Stimulated activated CD4-positive, alpha-beta T cell treated with anti-CD3 and anti-CD28 coated beads, Interleukin-2, amount 100 ng/mL, for 24 hours (primary cell): ENCODE data around the gene SPINK4.

Experiments used
- DNase-seq, 2 donors: peaks; one replicate each; pipeline ENCODE4 v3.0.0-alpha.2; 2020

Gene SPINK4

DNA sequence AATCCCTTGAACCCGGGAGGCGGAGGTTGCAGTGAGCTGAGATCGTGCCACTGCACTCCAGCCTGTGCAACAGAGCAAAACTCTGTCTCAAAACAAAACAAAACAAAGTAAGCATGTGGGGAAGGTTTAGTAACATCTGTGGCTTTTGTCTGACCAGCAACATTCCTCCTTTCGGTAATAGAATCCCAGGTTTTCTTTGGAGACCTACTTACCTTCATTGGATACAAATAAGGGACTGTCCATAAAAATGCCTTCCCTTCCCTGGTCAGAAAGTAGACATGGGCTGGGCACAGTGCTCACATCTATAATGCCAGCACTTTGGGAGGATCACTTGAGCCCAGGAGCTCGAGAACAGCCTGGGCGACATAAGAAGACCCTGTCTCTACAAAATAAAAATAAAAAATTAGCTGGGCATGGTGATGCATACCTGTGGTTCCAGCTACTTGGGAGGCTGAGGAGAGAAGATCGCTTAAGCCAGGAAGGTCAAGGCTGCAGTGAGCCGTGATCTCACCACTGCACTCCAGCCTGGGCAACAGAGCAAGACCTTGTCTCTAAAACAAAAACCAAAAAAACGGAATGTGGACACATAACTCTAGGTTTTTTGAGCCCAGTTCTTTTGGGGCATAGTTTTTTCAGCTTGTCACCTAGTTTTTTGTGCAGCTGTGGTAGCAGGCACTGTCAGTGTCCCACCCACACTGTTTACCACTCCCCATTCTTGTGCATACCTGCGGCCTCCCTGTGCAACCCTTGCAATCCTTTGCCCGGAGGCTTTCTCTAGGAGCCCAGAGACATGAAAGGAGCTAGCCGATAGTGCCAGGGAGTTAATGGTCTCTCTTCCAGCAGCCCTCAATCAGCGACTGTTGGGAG, 9.0 kb upstream of the SPINK4 start:
- DNase-seq = no peak

DNA sequence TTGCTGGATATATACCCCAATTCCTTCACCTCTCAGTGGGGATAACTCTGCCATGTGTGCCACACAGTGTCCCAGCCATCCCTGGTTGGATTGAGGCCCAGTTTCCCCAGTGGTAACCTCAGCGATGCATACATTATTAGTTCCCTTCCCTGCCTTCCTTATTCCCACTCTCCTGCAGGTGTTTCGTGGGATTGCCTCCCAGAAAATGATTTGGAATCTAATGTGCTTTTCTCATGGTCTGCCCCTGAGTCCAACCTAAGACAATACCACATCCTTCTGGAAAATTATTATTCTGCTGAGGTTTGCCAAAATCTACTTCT, 8.4 kb upstream of the SPINK4 start:
- DNase-seq = no peak

DNA sequence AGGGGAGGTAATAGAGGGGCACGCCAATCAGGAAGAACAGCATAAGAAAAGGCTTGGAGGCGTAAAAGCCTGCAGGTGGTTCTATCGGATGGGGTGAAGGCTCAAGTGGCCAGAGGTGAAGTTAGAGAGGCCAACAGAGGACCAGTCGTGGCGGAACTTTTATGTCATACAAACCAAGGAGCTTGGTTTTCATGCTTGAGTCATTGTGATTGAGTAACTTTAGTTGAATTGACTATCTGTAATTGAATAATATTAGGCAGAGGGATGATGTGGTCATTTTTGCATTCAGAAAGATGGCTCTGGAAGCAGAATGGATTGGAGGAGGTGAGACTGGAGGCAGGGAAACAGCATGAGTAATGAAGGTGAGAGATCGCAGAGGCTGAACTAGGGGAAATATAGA, 7.2 kb upstream of the SPINK4 start:
- no peak for DNase-seq

- no peak for DNase-seq
These were observed 6.2 kb upstream of the SPINK4 start for GRCh38 chr9:33233626-33234342.

DNA sequence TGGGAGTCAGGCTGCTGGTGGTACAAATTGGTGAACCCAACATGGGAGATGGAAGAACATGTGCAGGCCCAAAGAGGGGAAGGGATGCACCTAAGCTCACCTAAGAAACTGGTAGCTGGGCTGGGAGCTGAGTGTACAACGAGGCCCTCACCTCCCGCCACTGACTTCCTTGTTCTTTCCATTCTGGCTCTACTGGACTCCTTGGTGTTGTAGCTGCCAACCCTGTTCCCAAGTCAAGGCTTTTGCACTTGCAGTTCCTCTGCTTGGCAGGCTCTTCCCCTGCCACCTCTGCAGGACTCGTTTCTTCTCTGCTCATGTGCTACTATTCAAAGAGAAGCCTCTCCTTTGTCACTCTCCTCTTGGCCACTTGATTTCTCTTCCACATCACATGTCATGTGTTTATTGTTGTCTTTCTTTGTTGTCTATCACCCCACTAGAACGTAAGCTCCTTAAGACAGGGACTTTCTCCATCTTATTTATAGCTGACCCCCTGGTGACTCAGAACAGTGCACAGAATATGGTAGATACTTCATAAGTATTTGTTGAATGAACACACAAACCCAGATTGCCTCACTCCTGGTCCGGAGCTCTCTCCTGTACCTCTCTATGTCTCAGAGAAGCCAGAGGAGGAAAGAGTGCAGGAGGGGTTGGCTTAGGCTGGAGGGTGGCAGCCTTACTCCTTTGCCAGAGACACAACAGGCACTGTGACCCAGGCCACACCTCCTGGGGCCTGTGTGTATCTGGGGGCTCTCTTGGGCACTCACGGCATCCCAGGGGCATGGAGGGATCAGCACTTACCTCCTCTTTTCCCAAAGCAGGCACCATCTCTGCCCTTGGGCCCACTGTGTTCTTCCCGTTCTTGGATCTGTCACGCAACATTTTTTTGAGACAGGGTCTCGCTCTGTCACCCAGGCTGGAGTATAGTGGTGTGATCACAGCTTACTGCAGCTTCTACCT, 5.2 kb upstream of the SPINK4 start:
- no peak for DNase-seq

DNA sequence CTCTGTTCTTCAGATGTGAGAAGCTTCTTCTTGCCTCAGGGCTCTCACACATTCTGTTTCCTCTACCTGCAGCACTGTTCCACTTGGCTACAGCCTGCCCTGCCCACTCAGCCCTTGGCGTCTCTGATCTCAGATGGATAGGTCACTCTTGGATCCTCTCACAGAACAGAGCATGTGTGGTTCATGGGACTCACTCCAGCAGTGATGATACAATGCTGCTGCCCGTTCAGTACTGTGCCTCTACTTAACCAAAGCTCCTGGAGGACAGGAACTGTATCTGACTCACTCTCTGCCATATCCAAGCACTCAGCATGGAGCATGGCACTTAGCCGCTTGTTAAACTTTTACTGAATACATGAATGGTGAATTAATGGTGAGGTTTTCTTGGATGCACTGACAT, 3.4 kb upstream of the SPINK4 start:
- DNase-seq = no peak

DNA sequence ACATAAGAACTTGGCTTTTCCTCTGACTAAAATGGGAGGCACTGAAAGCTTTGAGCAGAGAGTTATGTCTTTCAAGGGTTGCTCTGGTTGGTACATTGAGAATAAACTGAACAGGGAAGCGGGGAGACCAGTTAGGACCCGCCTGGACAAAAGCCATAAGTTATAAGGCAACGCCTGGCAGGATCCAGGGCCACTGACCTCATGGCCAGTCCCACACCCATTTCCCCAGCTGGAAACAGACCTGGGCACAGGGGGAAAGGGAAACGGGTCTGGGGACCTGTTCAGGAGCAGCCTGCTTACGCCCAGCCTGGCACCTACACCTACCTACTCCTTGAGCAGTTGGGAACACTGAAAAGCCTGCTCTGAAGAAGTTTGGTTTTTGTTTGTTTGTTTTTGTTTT, 1.3 kb downstream of the SPINK4 start:
- no peak for DNase-seq

DNA sequence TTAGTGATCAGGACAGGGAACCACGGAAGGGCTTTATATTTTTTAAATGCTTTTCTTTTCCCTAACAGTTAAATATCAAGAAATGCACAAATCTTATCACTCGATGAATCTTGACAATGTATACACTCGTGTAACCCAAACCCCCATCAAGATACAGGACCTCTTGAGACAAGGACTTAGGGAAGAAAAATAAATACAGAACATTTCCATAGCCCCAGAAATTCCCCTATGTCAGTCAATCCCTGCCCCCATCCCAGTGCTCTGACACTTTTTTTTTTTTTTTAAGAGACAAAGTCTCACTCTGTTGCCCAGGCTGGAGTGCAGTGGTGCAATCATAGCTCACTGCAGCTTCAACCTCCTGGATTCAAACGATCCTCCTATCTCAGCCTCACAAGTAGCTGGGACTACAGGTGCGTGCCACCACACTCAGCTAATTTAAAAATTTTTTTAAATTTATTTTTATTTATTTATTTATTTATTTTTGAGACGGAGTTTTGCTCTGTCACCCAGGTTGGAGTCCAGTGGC, 2.7 kb downstream of the SPINK4 start:
- no peak for DNase-seq

DNA sequence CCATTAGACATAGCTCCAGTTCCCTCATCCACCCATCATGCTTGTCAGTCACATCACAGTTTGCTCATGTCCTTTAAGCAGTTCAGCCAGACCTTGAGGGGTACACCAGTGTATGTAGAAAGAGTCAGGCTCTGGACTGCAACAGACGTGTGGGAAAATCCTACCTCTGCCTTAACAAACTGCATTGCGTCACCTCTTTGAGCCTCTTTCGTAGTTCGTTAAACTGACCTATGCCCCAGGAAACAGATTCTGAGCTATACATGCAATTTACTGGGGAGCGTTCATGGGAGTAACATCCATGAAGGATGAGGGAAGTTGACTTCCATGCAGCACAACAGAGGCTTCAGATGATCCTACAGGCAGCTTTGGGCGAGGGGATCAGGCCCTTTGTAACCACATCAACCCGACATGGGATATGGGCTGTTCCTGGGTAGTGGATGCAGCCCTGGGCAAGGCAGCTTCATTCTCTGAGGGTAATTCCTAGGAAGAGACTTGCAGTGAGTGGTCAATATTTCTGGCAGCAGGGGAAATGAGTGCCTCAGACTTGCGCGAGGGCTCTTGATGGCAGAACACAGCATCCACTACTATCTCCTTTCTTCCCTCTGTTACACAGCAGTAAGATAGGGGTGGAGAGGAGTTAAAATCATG, 4.3 kb downstream of the SPINK4 start:
- DNase-seq = no peak

GRCh38 chr9:33245341-33245740, 5.4 kb downstream of the SPINK4 start:
- DNase-seq = no peak

- no peak for DNase-seq
These were observed 6.4 kb downstream of the SPINK4 start for GRCh38 chr9:33246269-33246860.

DNA sequence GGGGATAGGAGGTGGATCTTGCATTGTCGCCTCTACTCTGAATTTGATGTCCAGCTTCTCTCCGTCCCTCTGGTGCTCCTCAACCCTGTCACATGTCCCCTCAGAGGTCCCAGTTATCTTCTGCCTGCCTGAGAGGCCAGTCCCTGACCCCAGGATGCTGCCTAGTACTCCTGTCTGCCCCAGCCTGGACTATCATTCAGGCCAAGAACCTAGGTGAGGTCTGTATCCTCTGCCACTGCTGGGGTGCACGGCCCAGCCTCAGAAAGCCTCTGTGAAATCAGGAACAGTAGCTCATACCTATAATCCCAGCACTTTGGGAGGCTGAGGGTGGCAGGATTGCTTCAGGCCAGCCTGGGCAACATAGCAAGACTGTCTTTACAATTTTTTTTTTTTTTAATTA, 8.6 kb downstream of the SPINK4 start:
- DNase-seq = no peak

GRCh38 chr9:33249087-33249658, 9.2 kb downstream of the SPINK4 start:
- no peak for DNase-seq

- DNase-seq = no peak
These were observed 10.0 kb downstream of the SPINK4 start for GRCh38 chr9:33249983-33250382.

GRCh38 chr9:33250458-33250995, 10.6 kb downstream of the SPINK4 start:
- no peak for DNase-seq

DNA sequence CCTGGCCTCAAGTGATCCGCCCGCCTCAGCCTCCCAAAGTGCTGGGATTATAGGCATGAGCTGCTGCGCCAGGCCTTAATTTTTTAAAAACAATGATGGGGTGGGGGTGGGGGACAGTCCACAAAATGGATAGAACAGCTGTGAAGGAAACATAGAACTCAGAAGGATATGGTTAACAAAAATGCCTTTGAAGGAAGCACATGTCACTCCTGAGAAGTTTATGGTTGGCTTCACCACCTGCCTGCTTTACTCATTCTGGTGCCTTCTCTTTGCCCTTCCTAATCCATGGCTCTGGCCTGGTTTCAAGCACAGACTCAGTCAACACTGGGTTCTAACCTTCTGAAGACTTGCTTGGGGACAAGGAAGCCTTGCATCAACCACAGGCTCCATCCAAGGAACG, 14.2 kb downstream of the SPINK4 start:
- DNase-seq = no peak

- no peak for DNase-seq
These were observed 15.0 kb downstream of the SPINK4 start for GRCh38 chr9:33255014-33255413.

- DNase-seq = no peak
These were observed 15.5 kb downstream of the SPINK4 start for GRCh38 chr9:33255471-33255870.

DNA sequence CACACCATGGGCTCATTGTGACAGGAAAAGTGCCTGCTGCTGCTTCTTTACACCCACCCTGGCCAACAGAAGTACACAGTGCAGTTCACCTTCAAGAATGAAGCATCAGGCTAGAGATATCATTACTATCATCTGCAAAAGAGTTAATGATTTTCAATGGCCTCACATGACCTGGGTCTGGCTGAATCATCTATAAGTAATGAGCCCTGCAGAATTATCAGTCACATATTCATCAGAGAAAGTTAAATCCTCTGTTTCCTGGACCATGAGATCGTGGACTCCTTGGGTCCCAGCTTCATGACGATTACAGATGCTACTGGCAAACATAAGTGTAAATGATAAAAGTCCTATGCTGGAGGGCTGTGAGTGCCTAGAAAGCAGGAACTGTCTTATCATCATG, 16.3 kb downstream of the SPINK4 start:
- DNase-seq = no peak

GRCh38 chr9:33257276-33257675, 17.3 kb downstream of the SPINK4 start:
- no peak for DNase-seq

DNA sequence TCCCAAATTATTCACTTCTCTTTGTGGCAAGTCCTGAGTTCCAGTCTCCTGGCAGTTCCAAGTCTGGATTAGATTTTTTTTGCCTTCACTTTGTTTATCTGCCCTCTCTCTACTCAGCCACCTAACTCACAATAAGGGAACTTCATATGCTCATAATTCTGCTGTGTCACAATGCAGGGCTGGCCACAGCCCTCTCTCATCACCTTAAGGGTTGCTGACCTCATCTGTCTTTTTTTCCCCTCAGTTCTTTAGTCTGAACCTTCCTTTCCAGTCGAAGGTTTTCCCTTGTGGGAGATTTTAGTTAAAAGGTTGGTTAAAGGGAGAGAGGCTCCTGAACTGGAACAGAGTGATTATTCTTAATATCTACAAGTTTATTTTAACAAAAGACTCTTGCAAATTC, 20.4 kb downstream of the SPINK4 start:
- no peak for DNase-seq
